Right atrium auricular region (tissue), 2 donors: ENCODE measurements around the gene CDH26. TPM values are rescaled to one million over a fixed set of nuclear protein-coding genes. Genes with fewer than 3 reads are reported as not detected.

Experiments used
- DNase-seq: peaks from one replicate; pipeline ENCODE4 v3.0.0-alpha.2; 2019; ENCODE audit warnings: low spot score
- H3K27ac ChIP-seq, 2 donors: fragments of 200-600 bp; sonication (generic); 1 replicate in 1 of 2; 2 replicates in 1 of 2; pipeline ENCODE4 v1.5.1; 2016 to 2019
- H3K27me3 ChIP-seq, 2 donors: fragments of 200-600 bp; sonication (generic); one replicate each; pipeline versions ENCODE4 v1.5.1 to v1.6.0; 2017 to 2019
- H3K36me3 ChIP-seq: fragments of 200-600 bp; sonication (generic); one replicate; pipeline ENCODE4 v1.5.1; 2016
- H3K4me1 ChIP-seq, 2 donors: fragments of 200-600 bp; sonication (generic); one replicate each; pipeline versions ENCODE4 v1.5.1 to v1.6.0; 2017 to 2019
- H3K4me3 ChIP-seq, 2 donors: fragments of 200-600 bp; sonication (generic); 1 replicate in 1 of 2; 2 replicates in 1 of 2; pipeline ENCODE4 v1.5.1; 2017 to 2019; ENCODE audit warnings: mild to moderate bottlenecking in 1 of 2, moderate library complexity in 1 of 2
- H3K9me3 ChIP-seq, 2 donors: fragments of 200-600 bp; sonication (generic); one replicate each; pipeline ENCODE4 v1.5.1; 2019
- CTCF ChIP-seq, 2 donors: fragments of 200-600 bp; sonication (generic); IDR thresholded peaks; one replicate each; pipeline ENCODE4 v1.5.1; 2019; ENCODE audit warnings: antibody characterized with exemption in 2 of 2
- total RNA-seq, 2 donors: library from RNA; depleted of rRNA; stranded (reverse); fragments of >200 nt; gene quantifications; one replicate each; pipeline ENCODE4 v1.1.0, GENCODE V29; 2016

CDH26 gene
- total RNA-seq, 2 donors from 2014 or later = 0.43 to 1.3 TPM

DNA sequence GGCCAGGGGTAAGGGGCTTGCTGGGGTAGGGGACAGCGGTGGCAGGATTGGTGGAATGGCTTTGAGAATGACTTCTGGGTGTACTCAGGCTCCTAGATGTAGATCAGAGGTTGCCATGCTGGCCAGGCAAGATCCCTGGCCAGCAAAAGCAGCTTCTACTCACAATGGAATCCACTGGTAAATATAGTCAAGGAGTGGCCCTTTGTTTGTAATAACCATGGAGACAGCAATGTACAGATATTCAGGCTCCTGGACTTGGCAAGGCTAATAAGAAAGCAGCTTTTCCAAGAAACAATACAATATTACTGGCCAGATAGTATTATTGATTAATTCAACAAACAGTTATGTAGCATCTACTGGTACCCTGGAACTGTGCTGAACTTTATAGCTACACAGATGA, 37.9 kb downstream of the CDH26 start:
- Histone ChIP-seq H3K27me3 (no peaks in the 10 kb centered on the region), H3K27ac (no peak overlapping the region), H3K9me3 (no peaks in the 10 kb centered on the region), H3K36me3 (no peaks in the 10 kb centered on the region), H3K4me3 (no peak overlapping the region), H3K4me1 (peaks cover 0 to 12% of the 10 kb centered on the region in 2 donors)
- no peak for TF ChIP-seq CTCF (IDR thresholded peaks at IDR 0.05)
- DNase-seq = no peak

DNA sequence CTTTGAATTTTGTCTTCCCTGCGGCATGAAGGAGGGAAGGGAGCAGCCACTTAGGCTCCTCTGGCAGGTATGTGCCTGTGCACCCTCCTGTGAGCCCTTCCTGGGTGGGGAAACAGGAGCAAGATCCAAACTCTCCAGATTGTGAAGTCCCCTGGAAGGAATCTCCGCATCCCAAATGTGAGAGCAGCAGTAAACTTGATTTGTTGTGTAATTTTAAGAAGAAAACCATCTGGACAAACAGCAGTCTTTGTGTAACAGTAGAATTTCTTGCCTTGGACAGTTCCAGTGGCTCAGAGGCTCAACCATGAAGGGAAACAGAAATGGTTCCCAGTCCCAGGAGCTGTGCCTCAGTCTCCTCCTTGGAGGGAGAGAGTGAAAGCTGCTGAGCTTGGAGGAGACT, 39.7 kb downstream of the CDH26 start:
- Histone ChIP-seq H3K4me1 (peaks cover 0 to 12% of the 10 kb centered on the region in 2 donors), H3K27ac (no peak overlapping the region), H3K4me3 (no peak overlapping the region), H3K36me3 (no peaks in the 10 kb centered on the region), H3K27me3 (no peaks in the 10 kb centered on the region), H3K9me3 (no peaks in the 10 kb centered on the region)
- no peak for DNase-seq
- TF ChIP-seq CTCF (IDR thresholded peaks at IDR 0.05) = no peak

- Histone ChIP-seq H3K27ac (no peak overlapping the region), H3K4me3 (no peak overlapping the region), H3K9me3 (no peaks in the 10 kb centered on the region), H3K36me3 (no peaks in the 10 kb centered on the region), H3K27me3 (no peaks in the 10 kb centered on the region), H3K4me1 (peaks cover 0 to 6% of the 10 kb centered on the region in 2 donors)
- DNase-seq = no peak
- no peak for TF ChIP-seq CTCF (IDR thresholded peaks at IDR 0.05)
Measured at GRCh38 chr20:59999502-59999901, 41.3 kb downstream of the CDH26 start.

DNA sequence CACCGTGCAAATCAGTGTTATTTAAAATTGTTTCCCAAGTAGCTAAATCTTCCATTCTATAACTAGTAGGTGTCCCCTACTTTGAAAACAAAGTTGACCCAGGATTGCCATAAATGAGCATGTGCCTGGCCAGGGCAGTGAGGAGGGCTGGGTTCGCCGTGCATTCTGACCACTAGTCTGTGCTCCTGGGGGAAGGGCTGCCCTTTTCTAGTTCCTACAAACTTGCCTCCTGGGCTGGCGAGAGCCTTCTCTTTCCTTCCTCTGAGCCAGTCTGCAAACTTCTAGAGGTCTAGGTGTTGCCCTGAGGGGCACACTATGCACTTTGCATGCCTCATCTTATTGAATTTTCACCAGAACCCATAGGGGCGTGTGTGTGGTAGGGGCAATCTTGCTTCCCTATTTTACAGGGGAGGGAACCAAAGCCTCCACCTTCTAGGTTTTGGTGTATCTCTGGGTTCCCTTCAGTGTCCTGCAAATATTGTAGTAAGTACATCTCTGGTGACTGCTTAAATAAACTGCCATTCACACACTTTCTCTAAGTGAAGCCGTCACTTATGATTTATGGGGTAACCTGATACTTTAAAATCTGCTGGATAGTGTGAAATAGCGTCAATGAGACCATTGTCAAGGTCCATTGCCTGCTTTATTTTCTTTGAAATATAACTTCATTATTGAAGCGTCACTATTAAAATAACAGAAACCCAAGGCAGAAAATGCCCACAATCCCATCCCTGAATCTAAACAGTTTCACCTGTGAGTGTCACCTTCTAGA, 42.2 kb downstream of the CDH26 start:
- TF ChIP-seq CTCF (IDR thresholded peaks at IDR 0.05) = no peak
- H3K4me1 ChIP-seq = no peaks in the 10 kb centered on the region

DNA sequence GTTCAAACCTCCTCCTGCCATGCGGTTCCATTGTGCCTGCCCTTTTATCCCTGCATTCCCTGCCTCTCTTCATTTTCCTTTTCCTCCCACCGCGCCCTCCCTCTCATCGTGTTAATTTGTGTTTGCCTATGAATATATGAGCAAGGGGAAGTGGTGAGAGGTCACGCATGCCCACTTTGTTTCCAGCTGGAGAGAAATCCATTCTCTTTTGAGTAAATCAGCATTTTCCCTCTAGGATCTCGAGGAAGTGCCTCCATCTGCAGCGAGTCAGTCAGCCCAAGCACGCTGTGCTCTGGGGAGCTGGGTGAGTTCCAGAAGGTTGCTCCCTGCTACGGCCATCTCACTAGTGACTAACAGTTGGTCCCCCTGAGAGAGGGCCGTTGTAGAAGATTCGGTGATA, 42.9 kb downstream of the CDH26 start:
- Histone ChIP-seq H3K36me3 (no peaks in the 10 kb centered on the region), H3K27ac (no peak overlapping the region), H3K27me3 (no peaks in the 10 kb centered on the region), H3K9me3 (no peaks in the 10 kb centered on the region), H3K4me3 (no peak overlapping the region), H3K4me1 (no peaks in the 10 kb centered on the region)
- DNase-seq = no peak
- no peak for TF ChIP-seq CTCF (IDR thresholded peaks at IDR 0.05)

More for the DNA sequence above, 42.2 kb downstream of the CDH26 start:
- Histone ChIP-seq H3K9me3 (no peaks in the 10 kb centered on the region), H3K27me3 (no peaks in the 10 kb centered on the region), H3K4me3 (no peak overlapping the region), H3K36me3 (no peaks in the 10 kb centered on the region), H3K27ac (no peak overlapping the region)
- DNase-seq = no peak

GRCh38 chr20:60003776-60004175, 45.6 kb downstream of the CDH26 start:
- Histone ChIP-seq H3K4me3 (no peak overlapping the region), H3K27ac (no peak overlapping the region), H3K36me3 (no peaks in the 10 kb centered on the region), H3K4me1 (peaks cover 0 to 8% of the 10 kb centered on the region in 2 donors), H3K9me3 (no peaks in the 10 kb centered on the region), H3K27me3 (no peaks in the 10 kb centered on the region)
- DNase-seq = no peak
- TF ChIP-seq CTCF (IDR thresholded peaks at IDR 0.05) = no peak
